ENCODE data around the gene IARS1. TPM values are rescaled to one million over a fixed set of nuclear protein-coding genes. Genes with fewer than 3 reads are reported as not detected.

Gene IARS1
- total RNA-seq, 4 donors from 2014 or later = 49.8 to 80.6 (median 67.1) TPM

DNA sequence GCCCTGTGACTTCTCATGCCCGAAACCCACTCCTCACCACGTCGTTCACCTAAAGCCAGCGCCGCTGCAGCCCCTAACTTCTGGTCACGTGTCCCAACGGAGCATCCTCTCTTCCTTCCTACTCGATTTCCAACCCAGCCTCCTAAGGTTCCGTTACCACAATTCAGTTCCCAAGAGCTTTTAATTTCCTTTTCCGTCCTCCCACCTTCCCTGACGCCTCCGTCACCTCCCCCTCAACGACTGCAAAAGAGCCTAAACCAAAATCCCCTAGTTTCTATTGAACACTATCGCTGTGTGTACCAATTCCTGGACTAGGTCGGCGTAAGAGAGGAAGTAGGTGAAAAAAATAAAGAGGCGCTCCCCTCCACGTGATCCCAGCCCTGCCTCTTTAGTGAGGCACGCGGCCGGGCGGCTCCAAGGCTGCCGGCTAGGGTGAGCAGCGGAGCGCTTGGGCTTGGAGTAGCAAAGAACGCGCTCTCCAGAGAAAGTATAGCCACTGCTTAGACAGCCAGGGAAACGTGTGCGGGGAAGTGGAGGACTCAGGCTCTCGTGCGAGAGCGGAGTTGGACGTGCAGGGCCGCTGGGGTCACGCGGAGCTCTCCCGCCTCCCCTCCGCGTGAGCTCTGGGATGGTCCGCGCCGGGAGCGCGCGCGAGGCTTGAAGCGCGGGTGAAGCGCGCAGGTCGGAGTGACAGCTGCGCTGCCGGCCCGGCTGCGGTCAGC lies 31.9 kb upstream of the IARS1 start, which contains the start of the genes CENPP and NOL8:
Gene CENPP, plus strand, starts transcription at position 685 of the 722 bp plus-strand sequence.
Gene NOL8, minus strand, starts transcription at position 82 of the 722 bp plus-strand sequence. CDS start 1,189 bp downstream, outside the sequence.
- DNase-seq (ENCODE audit: extremely low spot score) = peak; percentile 95
- peak within 1 kb of the TSS; percentile 72 to 88 (median 82) for H3K4me3 ChIP-seq
- H3K4me1 ChIP-seq = peaks cover 15 to 24% (median 21%) of the 10 kb centered on the region in 4 donors
- peaks cover 14 to 28% (median 19%) of the 10 kb centered on the region in 4 donors for H3K36me3 ChIP-seq
- peak; percentile 64 to 71 for TF ChIP-seq POLR2AphosphoS5 (IDR thresholded peaks at IDR 0.05)
- TF ChIP-seq CTCF (IDR thresholded peaks at IDR 0.05) = no peak
- intact Hi-C loops (cut with DNase I) = loop anchor here (5.0 kb wide), 1 partner anchor 312 kb away; no protein-coding TSS in a partner anchor
- peak within 1 kb of the TSS; percentile 88 to 96 (median 93) for H3K27ac ChIP-seq (replicated peaks in 1 of 4)
- WGBS = under 1% methylated on average over 52 of the region's 55 CpGs
- no peaks in the 10 kb centered on the region for H3K9me3 ChIP-seq
- H3K27me3 ChIP-seq = no peaks in the 10 kb centered on the region

- H3K27ac ChIP-seq (replicated peaks in 1 of 4) = peak overlapping the region; percentile 88 to 96 (median 93)
- TF ChIP-seq CTCF (IDR thresholded peaks at IDR 0.05) (no peak), POLR2AphosphoS5 (IDR thresholded peaks at IDR 0.05) (no peak), EP300 (IDR thresholded peaks at IDR 0.05) (no peak), POLR2A (IDR thresholded peaks at IDR 0.05; ENCODE audit: low read depth) (no peak)
- intact Hi-C loops (cut with DNase I) = loop anchor here (5.0 kb wide), 1 partner anchor 312 kb away; no protein-coding TSS in a partner anchor
- H3K27me3 ChIP-seq = no peaks in the 10 kb centered on the region
- H3K36me3 ChIP-seq = peaks cover 20 to 34% (median 25%) of the 10 kb centered on the region in 4 donors
- H3K9me3 ChIP-seq = no peaks in the 10 kb centered on the region
- 0% methylated on average over 12 of the region's 12 CpGs for WGBS
- peak; percentile 94 for DNase-seq (ENCODE audit: extremely low spot score)
- H3K4me3 ChIP-seq = peak overlapping the region; percentile 72 to 88 (median 82)
- peaks cover 15 to 24% (median 21%) of the 10 kb centered on the region in 4 donors for H3K4me1 ChIP-seq
Observed at GRCh38 chr9:92324889-92325268, 31.4 kb upstream of the IARS1 start.

- TF ChIP-seq EP300 (IDR thresholded peaks at IDR 0.05) = no peak
- no peak for TF ChIP-seq CTCF (IDR thresholded peaks at IDR 0.05)
- TF ChIP-seq POLR2AphosphoS5 (IDR thresholded peaks at IDR 0.05) = no peak
- TF ChIP-seq POLR2A (IDR thresholded peaks at IDR 0.05; ENCODE audit: low read depth) = no peak
- H3K27ac ChIP-seq (replicated peaks in 1 of 4) = peak overlapping the region in 3 of 4 donors; percentile 88 to 96 (median 92)
- peak overlapping the region; percentile 72 to 88 (median 82) for H3K4me3 ChIP-seq
- no peak for DNase-seq (ENCODE audit: extremely low spot score)
- H3K4me1 ChIP-seq = peaks cover 15 to 24% (median 21%) of the 10 kb centered on the region in 4 donors
- H3K27me3 ChIP-seq = no peaks in the 10 kb centered on the region
- WGBS = 33% methylated on average over 2 of the region's 2 CpGs
- peaks cover 24 to 38% (median 29%) of the 10 kb centered on the region in 4 donors for H3K36me3 ChIP-seq
- no peaks in the 10 kb centered on the region for H3K9me3 ChIP-seq
- intact Hi-C loops (cut with DNase I) = no loop called here
Observed at GRCh38 chr9:92324431-92324830, 30.9 kb upstream of the IARS1 start.

DNA sequence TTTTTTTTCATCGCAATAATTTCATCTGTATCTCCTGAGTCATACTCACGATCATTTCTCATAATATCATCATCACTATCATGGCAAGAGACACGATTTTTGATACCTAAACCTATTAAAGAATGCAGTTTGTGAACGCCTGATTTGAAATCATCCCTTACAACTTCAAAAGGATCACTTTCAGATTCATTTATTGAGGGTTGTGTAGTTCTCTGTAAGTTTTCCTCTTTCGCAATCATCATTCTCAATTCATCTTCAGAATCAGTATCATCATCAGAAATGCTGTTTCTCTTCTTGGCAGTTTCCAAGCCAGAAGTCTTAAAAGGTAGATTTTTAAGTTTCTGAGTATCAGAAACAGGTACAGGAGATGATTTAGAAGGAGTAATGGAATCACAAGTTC lies 22.0 kb upstream of the IARS1 start:
- no peak for TF ChIP-seq POLR2AphosphoS5 (IDR thresholded peaks at IDR 0.05)
- no peak for TF ChIP-seq CTCF (IDR thresholded peaks at IDR 0.05)
- TF ChIP-seq EP300 (IDR thresholded peaks at IDR 0.05) = no peak
- TF ChIP-seq POLR2A (IDR thresholded peaks at IDR 0.05; ENCODE audit: low read depth) = no peak
- intact Hi-C loops (cut with DNase I) = no loop called here
- DNase-seq (ENCODE audit: extremely low spot score) = no peak
- peaks cover 42 to 82% (median 73%) of the 10 kb centered on the region in 4 donors for H3K36me3 ChIP-seq
- H3K27me3 ChIP-seq = no peaks in the 10 kb centered on the region
- no peak overlapping the region for H3K4me3 ChIP-seq
- WGBS = 91% methylated on average over 5 of the region's 5 CpGs
- H3K4me1 ChIP-seq = peaks cover 0 to 7% (median 1%) of the 10 kb centered on the region in 4 donors
- H3K9me3 ChIP-seq = no peaks in the 10 kb centered on the region
- H3K27ac ChIP-seq (replicated peaks in 1 of 4) = no peak overlapping the region
